Liver (tissue), 9 donors: Measurements from ENCODE around the gene CELF2. TPM values are rescaled to one million over a fixed set of nuclear protein-coding genes. Genes with fewer than 3 reads are reported as not detected.

Experiments used
- DNase-seq: peaks from one replicate; pipeline ENCODE4 v3.0.0-alpha.2; 2017; ENCODE audit warnings: low spot score
- H3K27ac ChIP-seq, 2 donors: one replicate each; pipeline ENCODE4 v1.7.0; 2013; ENCODE audit warnings: inconsistent platforms in 2 of 2, low read length in 2 of 2, control low read depth in 1 of 2, low read depth in 1 of 2, mild to moderate bottlenecking in 1 of 2
- H3K27me3 ChIP-seq, 4 donors: one replicate each; pipeline versions ENCODE4 v1.6.1 to v1.7.0; 2013; ENCODE audit warnings: low read length in 3 of 4, inconsistent platforms in 1 of 4, mild to moderate bottlenecking in 1 of 4, moderate library complexity in 1 of 4; ENCODE audit not compliant: control insufficient read depth in 4 of 4, insufficient read depth in 4 of 4
- H3K36me3 ChIP-seq, 4 donors: one replicate each; pipeline versions ENCODE4 v1.6.1 to v1.7.0; 2013; ENCODE audit warnings: low read length in 3 of 4, mild to moderate bottlenecking in 3 of 4, low read depth in 1 of 4, moderate library complexity in 1 of 4; ENCODE audit not compliant: control insufficient read depth in 4 of 4, insufficient read depth in 3 of 4
- H3K4me1 ChIP-seq, 4 donors: one replicate each; pipeline versions ENCODE4 v1.6.1 to v1.7.0; 2013; ENCODE audit warnings: low read length in 3 of 4, mild to moderate bottlenecking in 3 of 4, moderate library complexity in 1 of 4; ENCODE audit not compliant: control insufficient read depth in 4 of 4, insufficient read depth in 4 of 4
- H3K4me3 ChIP-seq, 3 donors: one replicate each; pipeline versions ENCODE4 v1.6.1 to v1.7.0; 2013; ENCODE audit warnings: low read length in 3 of 3, control low read depth in 1 of 3, low read depth in 1 of 3, mild to moderate bottlenecking in 1 of 3
- H3K9ac ChIP-seq, 2 donors: one replicate each; pipeline ENCODE4 v1.7.0; 2013; ENCODE audit warnings: low read length in 2 of 2, mild to moderate bottlenecking in 2 of 2, moderate library complexity in 2 of 2, control low read depth in 1 of 2, low read depth in 1 of 2
- H3K9me3 ChIP-seq, 4 donors: one replicate each; pipeline versions ENCODE4 v1.6.1 to v1.7.0; 2013; ENCODE audit warnings: low read length in 3 of 4; ENCODE audit not compliant: control insufficient read depth in 4 of 4
- FOXA1 ChIP-seq: IDR thresholded peaks from 2 replicates; pipeline ENCODE4 v1.6.1; 2016; ENCODE audit warnings: antibody characterized with exemption
- GABPA ChIP-seq, 2 donors: IDR thresholded peaks in 1 of 2; conservative IDR thresholded peaks in 1 of 2; 2 replicates each; pipeline ENCODE4 v1.6.1; 2016; ENCODE audit warnings: antibody characterized with exemption in 2 of 2, mild to moderate bottlenecking in 1 of 2, moderate library complexity in 1 of 2
- RAD21 ChIP-seq, 2 donors: IDR thresholded peaks; 2 replicates each; pipeline ENCODE4 v1.6.1; 2016; ENCODE audit warnings: antibody characterized with exemption in 2 of 2, mild to moderate bottlenecking in 2 of 2
- SP1 ChIP-seq: IDR thresholded peaks from 2 replicates; pipeline ENCODE4 v1.6.1; 2018; ENCODE audit warnings: antibody characterized with exemption, mild to moderate bottlenecking
- TAF1 ChIP-seq: conservative IDR thresholded peaks from 2 replicates; pipeline ENCODE4 v1.6.1; 2016; ENCODE audit warnings: antibody characterized with exemption, mild to moderate bottlenecking
- YY1 ChIP-seq: IDR thresholded peaks from 2 replicates; pipeline ENCODE4 v1.6.1; 2016; ENCODE audit warnings: antibody characterized with exemption, mild to moderate bottlenecking
- WGBS: extraction: QIAGEN DNeasy Blood & Tissue Kit; methylation state at CpG from one replicate; pipeline ENCODE4 v1.1.7; 2013; 5-methylcytosine and 5-hydroxymethylcytosine counted together
- polyA plus RNA-seq, 2 donors: library from polyadenylated mRNA; stranded (reverse) in 1 of 2; unstranded in 1 of 2; fragments of 200-250 nt in 1 of 2; fragments of >200 nt in 1 of 2; fragmentation: Nextera tagmentation in 1 of 2; extraction: Ambion mirVana in 1 of 2; gene quantifications; one replicate each; pipeline versions ENCODE4 v1.2.1 to v1.2.3, GENCODE V29; 2013 to 2015
- total RNA-seq, 2 donors: library from RNA; depleted of rRNA; stranded (reverse); fragments of >200 nt; gene quantifications; one replicate each; pipeline ENCODE4 v1.2.3, GENCODE V29; 2014
- TF ChIP-seq, protein P1 (sequence below): fragments of 150-350 bp; IDR thresholded peaks from 2 replicates; pipeline ENCODE4 v1.5.1; 2017; ENCODE audit warnings: improper control_type of control experiment, low read depth, low read length; ENCODE audit not compliant: missing input control
- TF ChIP-seq, protein P2 (sequence below): IDR thresholded peaks from 2 replicates; pipeline ENCODE4 v1.6.1; 2016; ENCODE audit warnings: antibody characterized with exemption, mild to moderate bottlenecking
- TF ChIP-seq, protein P3 (sequence below): IDR thresholded peaks from 2 replicates; pipeline ENCODE4 v1.6.1; 2016; ENCODE audit warnings: antibody characterized with exemption
- donor health status: healthy.
- donor health status: healthy.
- donor health status: healthy.
- donor health status: healthy.
- donor health status: healthy.

Gene CELF2
- total and polyA plus RNA-seq, 4 donors = 1.4 to 8.5 (median 5.6) TPM

DNA sequence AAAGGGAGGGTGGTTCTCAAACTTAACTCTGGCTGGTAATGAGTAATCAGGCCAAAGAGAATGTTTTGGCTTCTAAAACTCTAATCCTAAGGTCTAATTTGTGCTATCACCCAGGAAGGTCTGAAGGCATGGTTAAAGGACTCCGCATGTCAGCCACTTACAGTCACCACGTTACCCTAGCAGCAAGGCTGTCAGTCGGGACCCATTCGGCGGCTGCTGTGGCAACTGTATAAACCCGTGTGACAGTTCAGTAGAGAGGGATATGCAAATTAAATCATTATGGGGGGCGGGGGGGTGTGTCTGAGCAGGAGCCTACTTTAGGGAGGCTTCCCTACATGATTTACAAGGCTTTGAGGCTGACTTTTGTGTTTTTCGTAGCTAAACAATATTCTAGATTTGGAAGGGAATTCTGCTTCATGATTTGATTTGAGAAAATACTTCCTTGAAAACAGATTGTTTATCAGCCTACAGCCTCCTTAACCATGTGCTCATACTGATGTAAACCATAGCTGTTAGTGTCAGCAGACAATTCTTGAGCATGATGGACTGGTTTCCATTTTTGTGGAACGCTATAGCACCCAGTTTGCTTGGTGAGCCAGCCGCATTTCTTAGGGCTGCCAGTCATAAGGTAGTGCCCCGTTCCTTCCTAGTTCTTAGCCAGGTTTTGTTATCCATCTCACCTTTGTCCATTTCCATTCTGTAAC is 309.4 kb downstream of the CELF2 start:
- WGBS = 78% methylated on average over 11 of the region's 11 CpGs
- Histone ChIP-seq H3K4me1 (peaks cover 0 to 3% (median 0%) of the 10 kb centered on the region in 4 donors), H3K27ac (no peak overlapping the region), H3K4me3 (no peak overlapping the region), H3K27me3 (peaks cover 0 to 3% (median 0%) of the 10 kb centered on the region in 4 donors), H3K9me3 (no peaks in the 10 kb centered on the region), H3K9ac (no peak overlapping the region), H3K36me3 (peaks cover 0 to 2% (median 0%) of the 10 kb centered on the region in 4 donors)
- TF ChIP-seq, protein P1, sequence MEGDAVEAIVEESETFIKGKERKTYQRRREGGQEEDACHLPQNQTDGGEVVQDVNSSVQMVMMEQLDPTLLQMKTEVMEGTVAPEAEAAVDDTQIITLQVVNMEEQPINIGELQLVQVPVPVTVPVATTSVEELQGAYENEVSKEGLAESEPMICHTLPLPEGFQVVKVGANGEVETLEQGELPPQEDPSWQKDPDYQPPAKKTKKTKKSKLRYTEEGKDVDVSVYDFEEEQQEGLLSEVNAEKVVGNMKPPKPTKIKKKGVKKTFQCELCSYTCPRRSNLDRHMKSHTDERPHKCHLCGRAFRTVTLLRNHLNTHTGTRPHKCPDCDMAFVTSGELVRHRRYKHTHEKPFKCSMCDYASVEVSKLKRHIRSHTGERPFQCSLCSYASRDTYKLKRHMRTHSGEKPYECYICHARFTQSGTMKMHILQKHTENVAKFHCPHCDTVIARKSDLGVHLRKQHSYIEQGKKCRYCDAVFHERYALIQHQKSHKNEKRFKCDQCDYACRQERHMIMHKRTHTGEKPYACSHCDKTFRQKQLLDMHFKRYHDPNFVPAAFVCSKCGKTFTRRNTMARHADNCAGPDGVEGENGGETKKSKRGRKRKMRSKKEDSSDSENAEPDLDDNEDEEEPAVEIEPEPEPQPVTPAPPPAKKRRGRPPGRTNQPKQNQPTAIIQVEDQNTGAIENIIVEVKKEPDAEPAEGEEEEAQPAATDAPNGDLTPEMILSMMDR = no peak
- TF ChIP-seq TAF1 (no peak), YY1 (no peak)
- no peak for DNase-seq

DNA sequence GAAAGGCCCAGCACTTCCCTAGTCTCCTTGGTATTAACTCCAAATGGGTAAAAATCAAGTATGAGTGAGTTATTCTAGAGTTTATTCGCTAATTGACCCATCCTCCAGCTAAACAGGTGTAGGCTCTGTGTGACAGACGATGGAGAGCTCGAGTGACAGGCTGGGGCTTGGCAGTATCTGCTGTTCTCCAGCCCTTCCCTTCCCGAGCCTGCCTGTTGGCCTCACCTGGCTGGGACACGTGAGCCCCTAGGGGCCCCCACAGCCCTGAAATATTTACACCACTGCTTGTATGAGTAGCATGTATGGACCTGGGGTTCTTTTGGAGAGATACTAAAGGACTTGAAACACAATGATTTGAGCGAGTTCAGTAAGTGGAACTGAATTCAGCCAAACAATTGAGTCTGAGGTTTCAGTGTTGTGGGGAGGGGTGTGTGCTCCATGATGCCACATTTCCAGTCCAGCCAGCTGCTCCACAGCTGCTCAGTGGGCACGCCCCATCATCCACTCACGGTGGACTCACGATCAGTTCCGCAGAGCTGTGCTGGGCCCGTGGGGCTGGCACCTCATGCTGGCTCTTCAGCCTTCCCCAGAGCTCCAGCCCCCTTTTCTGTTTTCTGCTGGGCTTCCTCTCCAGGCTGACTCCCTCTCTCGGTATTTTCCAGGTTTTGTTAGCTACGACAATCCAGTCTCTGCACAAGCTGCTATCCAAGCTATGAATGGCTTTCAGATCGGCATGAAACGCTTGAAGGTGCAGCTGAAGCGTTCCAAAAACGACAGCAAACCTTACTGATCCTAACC is 310.8 kb downstream of the CELF2 start:
- Histone ChIP-seq H3K36me3 (no peaks in the 10 kb centered on the region), H3K9ac (no peak overlapping the region), H3K4me1 (peaks cover 0 to 3% (median 0%) of the 10 kb centered on the region in 4 donors)

More for the DNA sequence above, 310.8 kb downstream of the CELF2 start:
- 86% methylated on average over 17 of the region's 17 CpGs for WGBS
- Histone ChIP-seq H3K4me3 (no peak overlapping the region), H3K27ac (no peak overlapping the region), H3K9me3 (no peaks in the 10 kb centered on the region), H3K27me3 (peaks cover 0 to 3% (median 0%) of the 10 kb centered on the region in 4 donors)
- TF ChIP-seq, protein P1 = no peak
- TF ChIP-seq SP1 (no peak), FOXA1 (no peak), YY1 (no peak), GABPA (IDR thresholded peaks at IDR 0.05 in 1 of 2, conservative IDR thresholded peaks at IDR 0.05 in 1 of 2) (no peak), RAD21 (IDR thresholded peaks at IDR 0.05) (no peak)
- TF ChIP-seq, protein P2, sequence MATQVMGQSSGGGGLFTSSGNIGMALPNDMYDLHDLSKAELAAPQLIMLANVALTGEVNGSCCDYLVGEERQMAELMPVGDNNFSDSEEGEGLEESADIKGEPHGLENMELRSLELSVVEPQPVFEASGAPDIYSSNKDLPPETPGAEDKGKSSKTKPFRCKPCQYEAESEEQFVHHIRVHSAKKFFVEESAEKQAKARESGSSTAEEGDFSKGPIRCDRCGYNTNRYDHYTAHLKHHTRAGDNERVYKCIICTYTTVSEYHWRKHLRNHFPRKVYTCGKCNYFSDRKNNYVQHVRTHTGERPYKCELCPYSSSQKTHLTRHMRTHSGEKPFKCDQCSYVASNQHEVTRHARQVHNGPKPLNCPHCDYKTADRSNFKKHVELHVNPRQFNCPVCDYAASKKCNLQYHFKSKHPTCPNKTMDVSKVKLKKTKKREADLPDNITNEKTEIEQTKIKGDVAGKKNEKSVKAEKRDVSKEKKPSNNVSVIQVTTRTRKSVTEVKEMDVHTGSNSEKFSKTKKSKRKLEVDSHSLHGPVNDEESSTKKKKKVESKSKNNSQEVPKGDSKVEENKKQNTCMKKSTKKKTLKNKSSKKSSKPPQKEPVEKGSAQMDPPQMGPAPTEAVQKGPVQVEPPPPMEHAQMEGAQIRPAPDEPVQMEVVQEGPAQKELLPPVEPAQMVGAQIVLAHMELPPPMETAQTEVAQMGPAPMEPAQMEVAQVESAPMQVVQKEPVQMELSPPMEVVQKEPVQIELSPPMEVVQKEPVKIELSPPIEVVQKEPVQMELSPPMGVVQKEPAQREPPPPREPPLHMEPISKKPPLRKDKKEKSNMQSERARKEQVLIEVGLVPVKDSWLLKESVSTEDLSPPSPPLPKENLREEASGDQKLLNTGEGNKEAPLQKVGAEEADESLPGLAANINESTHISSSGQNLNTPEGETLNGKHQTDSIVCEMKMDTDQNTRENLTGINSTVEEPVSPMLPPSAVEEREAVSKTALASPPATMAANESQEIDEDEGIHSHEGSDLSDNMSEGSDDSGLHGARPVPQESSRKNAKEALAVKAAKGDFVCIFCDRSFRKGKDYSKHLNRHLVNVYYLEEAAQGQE = no peak
- TF ChIP-seq, protein P3, sequence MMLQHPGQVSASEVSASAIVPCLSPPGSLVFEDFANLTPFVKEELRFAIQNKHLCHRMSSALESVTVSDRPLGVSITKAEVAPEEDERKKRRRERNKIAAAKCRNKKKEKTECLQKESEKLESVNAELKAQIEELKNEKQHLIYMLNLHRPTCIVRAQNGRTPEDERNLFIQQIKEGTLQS = no peak
- no peak for DNase-seq
